ENCODE results near the gene SRD5A1. TPM values are rescaled to one million over a fixed set of nuclear protein-coding genes. Genes with fewer than 3 reads are reported as not detected.

The SRD5A1 gene
- total and polyA plus RNA-seq, 7 experiments from 2014 or later = 2.9 to 11.9 (median 6.3) TPM

- no peaks in the 10 kb centered on the region for H3K36me3 ChIP-seq (ENCODE audit: control insufficient read depth in 2 of 3, insufficient read depth in 3 of 3, low read length in 3 of 3)
- CTCF ChIA-PET = no interaction called here
- H3K4me1 Mint-ChIP-seq = peaks cover 0 to 5% (median 0%) of the 10 kb centered on the region in 7 donors
- no peak overlapping the region for H3K4me3 ChIP-seq (ENCODE audit: low read length)
- no peaks in the 10 kb centered on the region for H3K4me1 ChIP-seq (ENCODE audit: control insufficient read depth in 2 of 2, insufficient read depth in 2 of 2, low read length in 2 of 2)
- no peak overlapping the region for H3K27ac ChIP-seq (ENCODE audit: low read depth, low read length)
- peaks cover 26 to 59% (median 34%) of the 10 kb centered on the region in 5 donors for H3K27me3 Mint-ChIP-seq
- DNase-seq (no peak), ATAC-seq (no peak)
- POLR2A ChIA-PET = no interaction called here
- no peaks in the 10 kb centered on the region for H3K36me3 Mint-ChIP-seq
- no peak overlapping the region for H3K27ac Mint-ChIP-seq
- H3K27me3 ChIP-seq (ENCODE audit: control insufficient read depth in 2 of 2, insufficient read depth in 2 of 2, low read length in 2 of 2) = no peaks in the 10 kb centered on the region
- H3K9me3 Mint-ChIP-seq = no peaks in the 10 kb centered on the region
- H3K4me3 Mint-ChIP-seq = no peak overlapping the region
- no peaks in the 10 kb centered on the region for H3K9me3 ChIP-seq (ENCODE audit: control insufficient read depth in 2 of 3, low read length in 3 of 3)
- intact Hi-C loops (cut with micrococcal nuclease) = no loop called here
Measured at GRCh38 chr5:6587171-6587570, 46.1 kb upstream of the SRD5A1 start.

- Histone ChIP-seq H3K4me3 (ENCODE audit: low read length) (no peak overlapping the region), H3K27me3 (ENCODE audit: control insufficient read depth in 2 of 2, insufficient read depth in 2 of 2, low read length in 2 of 2) (no peaks in the 10 kb centered on the region), H3K27ac (ENCODE audit: low read depth, low read length) (no peak overlapping the region), H3K4me1 (ENCODE audit: control insufficient read depth in 2 of 2, insufficient read depth in 2 of 2, low read length in 2 of 2) (no peaks in the 10 kb centered on the region), H3K36me3 (ENCODE audit: control insufficient read depth in 2 of 3, insufficient read depth in 3 of 3, low read length in 3 of 3) (no peaks in the 10 kb centered on the region), H3K9me3 (ENCODE audit: control insufficient read depth in 2 of 3, low read length in 3 of 3) (no peaks in the 10 kb centered on the region)
- Mint-ChIP-seq H3K36me3 (peaks cover 0 to 3% (median under 1%) of the 10 kb centered on the region in 5 donors), H3K4me3 (no peak overlapping the region), H3K4me1 (peaks cover 0 to 2% (median 0%) of the 10 kb centered on the region in 7 donors), H3K27me3 (peaks cover 4 to 35% (median 9%) of the 10 kb centered on the region in 5 donors), H3K9me3 (no peaks in the 10 kb centered on the region), H3K27ac (no peak overlapping the region)
- no peak for ATAC-seq
- POLR2A ChIA-PET = no interaction called here
- no peak for DNase-seq
- CTCF ChIA-PET = no interaction called here
- intact Hi-C loops (cut with micrococcal nuclease) = no loop called here
Measured at GRCh38 chr5:6590581-6590980, 42.7 kb upstream of the SRD5A1 start.

GRCh38 chr5:6591671-6592288 is 41.5 kb upstream of the SRD5A1 start:
- H3K27me3 ChIP-seq (ENCODE audit: control insufficient read depth in 2 of 2, insufficient read depth in 2 of 2, low read length in 2 of 2) = no peaks in the 10 kb centered on the region
- H3K9me3 Mint-ChIP-seq = no peaks in the 10 kb centered on the region
- no peak overlapping the region for H3K4me3 ChIP-seq (ENCODE audit: low read length)
- no peaks in the 10 kb centered on the region for H3K4me1 ChIP-seq (ENCODE audit: control insufficient read depth in 2 of 2, insufficient read depth in 2 of 2, low read length in 2 of 2)
- H3K4me1 Mint-ChIP-seq = peaks cover 0 to 2% (median 0%) of the 10 kb centered on the region in 7 donors
- H3K27me3 Mint-ChIP-seq = peaks cover 0 to 24% (median 5%) of the 10 kb centered on the region in 5 donors
- H3K9me3 ChIP-seq (ENCODE audit: control insufficient read depth in 2 of 3, low read length in 3 of 3) = no peaks in the 10 kb centered on the region
- intact Hi-C loops (cut with micrococcal nuclease) = no loop called here
- DNase-seq (no peak), ATAC-seq (no peak)
- CTCF ChIA-PET = interaction anchor here (0.7 kb wide), 1 partner anchor 141 kb away, joined by 3 read pairs; no protein-coding TSS in a partner anchor
- H3K36me3 ChIP-seq (ENCODE audit: control insufficient read depth in 2 of 3, insufficient read depth in 3 of 3, low read length in 3 of 3) = no peaks in the 10 kb centered on the region
- H3K36me3 Mint-ChIP-seq = peaks cover 0 to 15% (median 9%) of the 10 kb centered on the region in 5 donors
- POLR2A ChIA-PET = no interaction called here
- no peak overlapping the region for H3K27ac Mint-ChIP-seq
- no peak overlapping the region for H3K4me3 Mint-ChIP-seq
- no peak overlapping the region for H3K27ac ChIP-seq (ENCODE audit: low read depth, low read length)

GRCh38 chr5:6592601-6593000 is 40.6 kb upstream of the SRD5A1 start:
- Histone ChIP-seq H3K9me3 (ENCODE audit: control insufficient read depth in 2 of 3, low read length in 3 of 3) (no peaks in the 10 kb centered on the region), H3K4me3 (ENCODE audit: low read length) (no peak overlapping the region), H3K4me1 (ENCODE audit: control insufficient read depth in 2 of 2, insufficient read depth in 2 of 2, low read length in 2 of 2) (no peaks in the 10 kb centered on the region), H3K27ac (ENCODE audit: low read depth, low read length) (no peak overlapping the region), H3K27me3 (ENCODE audit: control insufficient read depth in 2 of 2, insufficient read depth in 2 of 2, low read length in 2 of 2) (no peaks in the 10 kb centered on the region), H3K36me3 (ENCODE audit: control insufficient read depth in 2 of 3, insufficient read depth in 3 of 3, low read length in 3 of 3) (peaks cover 0 to 6% (median 0%) of the 10 kb centered on the region in 3 experiments)
- Mint-ChIP-seq H3K9me3 (no peaks in the 10 kb centered on the region), H3K36me3 (peaks cover 0 to 23% (median 17%) of the 10 kb centered on the region in 5 donors), H3K4me3 (no peak overlapping the region), H3K27me3 (peaks cover 0 to 23% (median 3%) of the 10 kb centered on the region in 5 donors), H3K27ac (no peak overlapping the region), H3K4me1 (peaks cover 0 to 2% (median 0%) of the 10 kb centered on the region in 7 donors)
- DNase-seq (no peak), ATAC-seq (no peak)
- POLR2A ChIA-PET = no interaction called here
- CTCF ChIA-PET = no interaction called here
- intact Hi-C loops (cut with micrococcal nuclease) = no loop called here

GRCh38 chr5:6593148-6594016 is 39.9 kb upstream of the SRD5A1 start:
- Mint-ChIP-seq H3K27ac (no peak overlapping the region), H3K4me1 (peaks cover 0 to 2% (median 0%) of the 10 kb centered on the region in 7 donors), H3K9me3 (no peaks in the 10 kb centered on the region), H3K36me3 (peaks cover 0 to 31% (median 20%) of the 10 kb centered on the region in 5 donors), H3K27me3 (peaks cover 0 to 22% (median 3%) of the 10 kb centered on the region in 5 donors), H3K4me3 (no peak overlapping the region)
- DNase-seq (no peak), ATAC-seq (no peak)
- intact Hi-C loops (cut with micrococcal nuclease) = no loop called here
- peaks cover 0 to 13% (median 0%) of the 10 kb centered on the region in 3 experiments for H3K36me3 ChIP-seq (ENCODE audit: control insufficient read depth in 2 of 3, insufficient read depth in 3 of 3, low read length in 3 of 3)
- ChIA-PET CTCF (no interaction called here), POLR2A (no interaction called here)
- no peak overlapping the region for H3K27ac ChIP-seq (ENCODE audit: low read depth, low read length)
- H3K9me3 ChIP-seq (ENCODE audit: control insufficient read depth in 2 of 3, low read length in 3 of 3) = no peaks in the 10 kb centered on the region
- no peaks in the 10 kb centered on the region for H3K27me3 ChIP-seq (ENCODE audit: control insufficient read depth in 2 of 2, insufficient read depth in 2 of 2, low read length in 2 of 2)
- H3K4me1 ChIP-seq (ENCODE audit: control insufficient read depth in 2 of 2, insufficient read depth in 2 of 2, low read length in 2 of 2) = no peaks in the 10 kb centered on the region
- no peak overlapping the region for H3K4me3 ChIP-seq (ENCODE audit: low read length)

- Histone ChIP-seq H3K9me3 (ENCODE audit: control insufficient read depth in 2 of 3, low read length in 3 of 3) (no peaks in the 10 kb centered on the region), H3K27me3 (ENCODE audit: control insufficient read depth in 2 of 2, insufficient read depth in 2 of 2, low read length in 2 of 2) (no peaks in the 10 kb centered on the region), H3K4me3 (ENCODE audit: low read length) (no peak overlapping the region), H3K27ac (ENCODE audit: low read depth, low read length) (no peak overlapping the region), H3K4me1 (ENCODE audit: control insufficient read depth in 2 of 2, insufficient read depth in 2 of 2, low read length in 2 of 2) (no peaks in the 10 kb centered on the region), H3K36me3 (ENCODE audit: control insufficient read depth in 2 of 3, insufficient read depth in 3 of 3, low read length in 3 of 3) (peaks cover 0 to 18% (median 4%) of the 10 kb centered on the region in 3 experiments)
- Mint-ChIP-seq H3K27ac (no peak overlapping the region), H3K9me3 (no peaks in the 10 kb centered on the region), H3K4me3 (no peak overlapping the region), H3K27me3 (peaks cover 0 to 17% (median 3%) of the 10 kb centered on the region in 5 donors), H3K4me1 (peaks cover 0 to 2% (median 0%) of the 10 kb centered on the region in 7 donors), H3K36me3 (peaks cover 4 to 38% (median 26%) of the 10 kb centered on the region in 5 donors)
- intact Hi-C loops (cut with micrococcal nuclease) = no loop called here
- ATAC-seq (no peak), DNase-seq (no peak)
- ChIA-PET POLR2A (no interaction called here), CTCF (no interaction called here)
Measured at GRCh38 chr5:6594066-6594465, 39.2 kb upstream of the SRD5A1 start.
